ENCODE data around the gene ACTRT2.

ACTRT2 gene

GRCh38 chr1:3054474-3054873 is 33.2 kb downstream of the ACTRT2 start:
- no peak overlapping the region for H3K4me2 ChIP-seq
- no peaks in the 10 kb centered on the region for H3K79me2 ChIP-seq (ENCODE audit: insufficient read depth, low read depth)
- TF ChIP-seq CTCF (conservative IDR thresholded peaks at IDR 0.05; ENCODE audit: low read depth, low read length) = no peak
- H4K20me1 ChIP-seq (ENCODE audit: insufficient read depth) = no peaks in the 10 kb centered on the region
- H3K4me3 ChIP-seq (IDR thresholded peaks at IDR 0.05; ENCODE audit: insufficient read depth, low read depth, low read length) = no peak overlapping the region
- H3K4me1 ChIP-seq (ENCODE audit: low read depth, poor library complexity, severe bottlenecking) = no peaks in the 10 kb centered on the region
- H3K27me3 ChIP-seq (ENCODE audit: insufficient read depth, low read depth) = peaks cover 17% of the 10 kb centered on the region
- H3K27ac ChIP-seq = no peak overlapping the region
- H3K36me3 ChIP-seq (ENCODE audit: insufficient read depth) = no peaks in the 10 kb centered on the region
- H2AFZ ChIP-seq (ENCODE audit: low read depth) = no peak overlapping the region
- no peak overlapping the region for H3K9ac ChIP-seq

GRCh38 chr1:3055051-3055450 is 33.8 kb downstream of the ACTRT2 start:
- TF ChIP-seq CTCF (conservative IDR thresholded peaks at IDR 0.05; ENCODE audit: low read depth, low read length) = no peak
- Histone ChIP-seq H3K36me3 (ENCODE audit: insufficient read depth) (no peaks in the 10 kb centered on the region), H4K20me1 (ENCODE audit: insufficient read depth) (no peaks in the 10 kb centered on the region), H3K79me2 (ENCODE audit: insufficient read depth, low read depth) (no peaks in the 10 kb centered on the region), H3K4me3 (IDR thresholded peaks at IDR 0.05; ENCODE audit: insufficient read depth, low read depth, low read length) (no peak overlapping the region), H3K27me3 (ENCODE audit: insufficient read depth, low read depth) (peaks cover 21% of the 10 kb centered on the region), H2AFZ (ENCODE audit: low read depth) (no peak overlapping the region), H3K27ac (no peak overlapping the region), H3K4me1 (ENCODE audit: low read depth, poor library complexity, severe bottlenecking) (no peaks in the 10 kb centered on the region), H3K9ac (no peak overlapping the region), H3K4me2 (no peak overlapping the region)

- TF ChIP-seq CTCF (conservative IDR thresholded peaks at IDR 0.05; ENCODE audit: low read depth, low read length) = no peak
- H3K79me2 ChIP-seq (ENCODE audit: insufficient read depth, low read depth) = no peaks in the 10 kb centered on the region
- H3K27ac ChIP-seq = no peak overlapping the region
- no peak overlapping the region for H3K4me2 ChIP-seq
- H3K4me3 ChIP-seq (IDR thresholded peaks at IDR 0.05; ENCODE audit: insufficient read depth, low read depth, low read length) = no peak overlapping the region
- no peak overlapping the region for H3K9ac ChIP-seq
- peaks cover 21% of the 10 kb centered on the region for H3K27me3 ChIP-seq (ENCODE audit: insufficient read depth, low read depth)
- H4K20me1 ChIP-seq (ENCODE audit: insufficient read depth) = no peaks in the 10 kb centered on the region
- no peaks in the 10 kb centered on the region for H3K4me1 ChIP-seq (ENCODE audit: low read depth, poor library complexity, severe bottlenecking)
- H2AFZ ChIP-seq (ENCODE audit: low read depth) = no peak overlapping the region
- no peaks in the 10 kb centered on the region for H3K36me3 ChIP-seq (ENCODE audit: insufficient read depth)
These were observed 35.4 kb downstream of the ACTRT2 start for GRCh38 chr1:3056641-3057040.

- H2AFZ ChIP-seq (ENCODE audit: low read depth) = no peak overlapping the region
- H4K20me1 ChIP-seq (ENCODE audit: insufficient read depth) = no peaks in the 10 kb centered on the region
- H3K27me3 ChIP-seq (ENCODE audit: insufficient read depth, low read depth) = peaks cover 21% of the 10 kb centered on the region
- H3K79me2 ChIP-seq (ENCODE audit: insufficient read depth, low read depth) = no peaks in the 10 kb centered on the region
- H3K4me1 ChIP-seq (ENCODE audit: low read depth, poor library complexity, severe bottlenecking) = no peaks in the 10 kb centered on the region
- no peak overlapping the region for H3K27ac ChIP-seq
- no peak overlapping the region for H3K4me3 ChIP-seq (IDR thresholded peaks at IDR 0.05; ENCODE audit: insufficient read depth, low read depth, low read length)
- H3K4me2 ChIP-seq = no peak overlapping the region
- H3K36me3 ChIP-seq (ENCODE audit: insufficient read depth) = no peaks in the 10 kb centered on the region
- H3K9ac ChIP-seq = no peak overlapping the region
- TF ChIP-seq CTCF (conservative IDR thresholded peaks at IDR 0.05; ENCODE audit: low read depth, low read length) = no peak
These were observed 37.2 kb downstream of the ACTRT2 start for GRCh38 chr1:3058263-3059030.

Data from KMS-11 (cell line).